NCI-H1694 treated with DMSO at 0.1 percent for 48 hours (cell line): ENCODE data around the gene SLC35A1.

Experiments
- DNase-seq: peaks from one replicate; lab custom pipeline; 2025; lab: John Stamatoyannopoulos, UW

SLC35A1 gene

DNA sequence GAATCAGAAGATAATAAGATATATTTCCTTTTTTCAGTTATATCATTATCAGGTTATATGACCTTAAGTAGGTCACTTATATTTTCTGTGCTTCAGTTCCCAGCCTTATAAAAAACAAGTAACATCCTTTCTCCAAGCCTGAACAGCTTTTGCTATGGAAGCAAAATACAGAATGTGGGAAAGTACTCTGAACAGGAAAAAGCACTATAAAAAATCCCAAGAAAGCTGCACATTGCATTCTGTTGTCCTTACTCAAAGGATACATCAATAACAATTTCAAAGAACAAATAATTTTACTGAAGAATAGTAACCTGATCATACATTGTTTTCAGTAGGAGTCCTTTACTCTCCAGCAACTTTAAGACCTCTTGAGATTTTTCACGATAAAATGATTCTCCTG lies 56.4 kb downstream of the SLC35A1 start:
- no peak for DNase-seq

DNA sequence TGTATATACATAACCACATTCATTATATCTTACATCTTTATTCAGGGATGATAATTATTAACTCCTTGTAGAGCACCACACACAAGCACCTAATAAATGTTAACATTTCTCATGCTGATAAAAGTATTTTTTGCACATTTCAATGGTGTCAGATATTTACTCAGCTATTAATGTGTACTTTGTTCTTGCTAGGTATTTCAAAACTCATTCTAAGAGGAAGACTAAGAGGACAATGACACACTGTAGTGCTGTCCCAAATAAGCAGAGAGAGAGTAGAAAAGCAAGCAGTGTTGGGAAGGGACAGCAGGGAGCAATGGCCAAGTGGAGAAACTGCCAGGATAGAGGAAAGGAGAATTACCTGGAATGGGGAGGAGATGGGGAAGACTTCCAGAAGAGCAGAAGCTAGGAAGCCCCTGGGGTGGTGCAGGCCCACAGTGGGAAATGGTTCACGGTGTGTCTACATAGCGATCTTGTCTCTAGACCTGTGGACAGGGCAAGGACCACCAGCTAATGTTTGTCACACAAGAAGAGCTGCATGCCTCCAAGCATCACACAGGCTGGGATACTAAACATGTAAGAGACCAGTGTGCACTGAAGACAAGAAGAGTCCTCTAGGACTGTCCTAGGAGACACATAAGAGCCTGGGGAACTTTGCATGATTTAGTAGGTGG lies 61.7 kb downstream of the SLC35A1 start:
- no peak for DNase-seq

DNA sequence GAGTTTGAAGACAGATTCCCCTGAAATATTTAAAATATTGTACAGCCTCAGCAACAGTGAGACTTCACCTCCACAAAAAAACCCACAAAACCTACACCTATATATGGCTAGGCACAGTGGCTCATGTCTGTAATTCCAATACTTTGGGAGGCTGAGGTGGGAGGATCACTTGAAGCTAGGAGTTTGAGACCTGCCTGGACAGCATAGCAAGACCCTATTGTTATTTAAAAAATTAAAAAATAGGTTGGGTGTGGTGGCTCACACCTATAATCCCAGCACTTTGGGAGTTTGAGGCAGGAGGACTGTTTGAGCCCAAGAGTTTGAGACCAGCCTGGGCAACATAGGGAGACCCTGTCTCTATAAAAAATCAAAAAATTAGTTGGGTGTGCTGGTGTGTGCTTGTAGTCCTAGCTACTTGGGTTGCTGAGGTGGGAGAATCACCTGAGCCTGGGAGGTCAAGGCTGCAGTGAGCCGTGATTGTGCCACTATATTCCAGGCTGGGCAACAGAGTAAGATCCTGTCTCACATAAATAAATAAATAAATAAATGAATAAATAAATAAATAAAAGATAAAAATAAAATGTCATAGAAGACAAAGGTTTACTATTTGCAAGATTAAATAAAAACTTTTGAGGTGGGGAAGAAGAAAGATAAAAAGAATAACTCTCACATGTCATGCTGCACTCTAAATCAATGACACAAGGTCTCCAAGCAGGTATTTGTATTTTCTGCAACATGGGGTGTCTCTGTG lies 65.9 kb downstream of the SLC35A1 start:
- DNase-seq, result no peak

DNA sequence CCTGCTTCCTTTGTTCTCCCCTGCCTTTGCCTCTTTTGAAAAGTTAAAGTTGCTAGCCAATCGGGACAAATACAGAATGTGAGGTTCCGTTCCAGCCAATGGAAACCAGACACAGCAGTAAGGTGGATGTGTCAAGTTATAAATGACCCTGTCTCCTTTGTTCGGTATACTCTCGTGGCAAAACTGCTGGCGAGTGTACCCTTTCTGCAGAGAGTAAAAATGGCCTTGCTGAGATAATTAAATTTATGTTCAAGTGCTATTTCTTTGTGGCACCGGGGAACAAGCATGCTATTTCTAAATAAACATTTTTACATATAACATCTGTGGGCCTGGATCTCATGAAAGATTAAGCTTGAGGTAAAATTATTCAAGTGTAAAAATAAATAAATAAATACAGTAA lies 66.8 kb downstream of the SLC35A1 start:
- DNase-seq, result no peak

DNA sequence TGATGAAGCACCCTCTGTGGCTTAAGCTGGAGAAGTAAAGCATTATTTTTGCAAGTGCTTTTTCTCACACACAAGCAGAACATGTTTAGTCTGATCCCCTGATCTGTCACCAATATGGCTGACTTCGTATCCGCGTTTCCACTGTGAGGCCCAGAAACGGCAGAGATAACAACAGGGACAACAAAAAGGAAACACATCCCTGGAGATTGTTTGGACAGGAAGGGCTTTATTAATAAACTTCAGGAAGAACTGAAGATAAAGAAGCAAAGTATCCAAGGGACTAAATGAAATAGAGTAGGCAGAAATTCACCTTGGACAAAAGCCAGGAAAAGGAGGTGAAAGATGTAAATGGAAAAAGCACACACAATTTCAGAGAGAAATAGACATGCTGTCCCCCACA lies 67.8 kb downstream of the SLC35A1 start:
- no peak for DNase-seq

DNA sequence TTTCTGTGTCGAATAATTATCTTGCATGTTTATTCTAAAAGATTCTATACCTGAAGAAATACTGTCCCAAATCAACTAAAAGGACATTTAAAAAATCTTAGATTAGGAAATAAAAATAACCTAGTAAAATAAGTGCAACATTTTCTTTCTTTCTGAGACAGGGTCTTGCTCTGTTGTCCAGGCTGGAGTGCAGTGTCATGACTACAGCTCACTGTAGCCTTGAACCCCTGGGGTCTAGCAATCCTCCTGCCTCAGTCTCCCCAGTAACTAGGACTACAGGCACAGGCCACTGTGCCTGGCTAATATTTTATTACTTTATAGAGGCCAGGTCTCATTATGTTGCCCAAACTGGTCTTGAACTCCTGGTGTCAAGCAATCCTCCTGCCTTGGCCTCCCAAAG lies 68.3 kb downstream of the SLC35A1 start:
- DNase-seq, result no peak

DNA sequence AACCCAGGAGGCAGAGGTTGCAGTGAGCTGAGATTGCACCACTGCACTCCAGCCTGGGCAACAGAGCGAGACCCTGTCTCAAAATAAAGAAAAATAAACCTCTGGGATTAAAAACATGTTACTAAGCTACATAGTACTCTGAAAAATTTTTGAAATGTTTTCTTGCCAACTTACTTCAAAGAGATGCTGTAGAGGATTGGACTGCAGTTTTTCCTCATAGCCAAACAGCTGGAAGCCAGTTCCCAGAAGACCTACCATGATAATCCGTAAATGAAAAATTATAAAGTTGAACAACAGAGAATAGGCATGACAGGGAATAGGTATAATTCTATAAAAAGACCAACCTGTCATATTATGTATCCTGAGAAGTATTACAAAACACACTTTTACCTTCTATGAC lies 69.0 kb downstream of the SLC35A1 start:
- no peak for DNase-seq

DNA sequence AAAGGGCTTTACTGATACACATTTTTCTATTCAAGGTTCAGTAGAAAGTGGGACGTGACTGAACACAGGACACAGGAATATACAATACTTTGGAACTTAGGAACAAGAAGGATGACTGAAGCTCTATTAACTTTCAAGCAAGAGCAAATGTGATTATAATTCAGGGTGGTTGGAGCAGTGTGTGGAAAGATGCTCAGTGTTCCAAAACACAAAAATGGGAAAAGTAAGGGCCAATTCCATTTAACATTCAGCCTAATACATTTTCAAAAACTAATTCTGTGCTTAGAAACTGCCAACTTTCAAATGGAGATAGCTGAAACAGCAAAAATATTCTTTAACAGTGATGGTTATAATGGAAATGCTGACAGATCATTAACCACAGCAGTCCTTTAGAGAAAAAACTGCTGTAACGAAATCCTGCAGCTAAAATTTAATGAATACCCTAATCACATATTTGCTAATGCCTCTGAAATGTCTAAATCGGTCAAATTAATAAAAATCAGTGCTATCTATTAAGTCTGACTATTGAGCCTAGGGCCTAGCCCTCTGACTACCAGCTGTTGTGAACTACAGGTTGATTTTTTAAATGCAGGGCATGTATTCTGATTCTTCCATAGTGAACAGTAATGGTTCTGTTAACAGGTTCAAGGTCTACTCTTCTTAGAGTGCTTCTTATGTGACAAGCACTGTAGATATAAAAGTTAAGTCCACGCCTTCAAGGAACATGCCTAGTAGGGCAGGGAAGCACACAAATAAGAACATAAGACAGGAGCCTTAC lies 71.1 kb downstream of the SLC35A1 start:
- DNase-seq, result no peak

DNA sequence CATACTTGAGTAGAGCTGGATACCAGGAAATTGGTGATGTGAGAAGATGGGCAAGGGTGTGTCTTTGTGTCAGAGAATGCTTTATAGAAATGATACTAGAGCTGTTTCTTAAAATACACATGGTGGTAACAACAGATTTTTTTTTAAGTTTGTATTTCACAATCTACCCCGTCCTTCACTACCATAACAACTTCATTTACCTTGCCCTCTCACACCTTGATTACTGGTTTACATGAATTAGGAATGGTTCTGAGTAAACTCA lies 71.6 kb downstream of the SLC35A1 start:
- DNase-seq, result no peak

DNA sequence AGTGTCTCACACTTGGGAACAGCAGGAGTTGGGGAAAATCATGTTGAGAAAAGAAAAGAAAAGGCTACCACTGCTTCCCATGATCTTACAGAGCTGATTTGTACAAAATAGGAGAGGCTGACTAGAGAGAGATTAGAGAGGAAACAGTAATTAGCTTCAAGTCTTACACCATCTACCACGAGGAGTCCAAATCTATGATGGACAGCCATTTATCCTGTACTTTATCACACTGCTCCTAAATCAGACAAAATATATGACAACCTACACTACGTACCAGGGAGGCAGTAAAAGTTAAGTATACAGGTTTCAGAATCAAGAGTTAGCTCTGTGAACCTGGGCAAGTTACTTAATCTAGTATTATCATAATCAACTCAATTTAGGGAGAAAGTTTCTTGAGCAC lies 79.0 kb downstream of the SLC35A1 start:
- DNase-seq, result no peak

DNA sequence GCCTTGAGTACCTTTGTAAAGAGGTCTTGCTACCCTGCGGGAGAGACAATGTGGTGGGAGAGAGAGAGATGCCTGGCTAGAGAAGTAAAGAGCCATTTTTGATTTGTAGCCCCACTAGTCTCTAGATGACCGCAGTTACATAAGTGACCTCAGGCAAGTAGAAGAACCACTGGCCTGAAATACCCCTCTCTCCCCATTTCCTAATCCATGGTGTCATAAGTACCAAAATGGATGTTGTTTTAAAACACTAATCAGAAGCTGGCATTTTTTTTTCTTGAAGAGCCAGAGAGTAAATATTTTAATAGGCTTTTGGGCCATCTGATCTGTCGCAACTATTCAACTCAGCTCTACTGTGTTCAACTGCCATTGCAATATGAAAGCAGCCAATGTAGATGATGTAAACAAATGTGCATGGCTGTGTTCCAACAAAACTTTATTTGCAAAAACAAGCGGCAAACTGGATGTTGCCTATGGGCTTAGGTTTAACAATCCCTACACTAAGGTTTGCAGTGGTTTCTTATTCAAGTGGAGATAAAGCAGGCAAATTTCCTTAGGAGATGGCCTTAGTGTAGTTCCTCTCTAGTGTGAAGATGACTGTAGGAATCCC lies 80.5 kb downstream of the SLC35A1 start:
- no peak for DNase-seq

DNA sequence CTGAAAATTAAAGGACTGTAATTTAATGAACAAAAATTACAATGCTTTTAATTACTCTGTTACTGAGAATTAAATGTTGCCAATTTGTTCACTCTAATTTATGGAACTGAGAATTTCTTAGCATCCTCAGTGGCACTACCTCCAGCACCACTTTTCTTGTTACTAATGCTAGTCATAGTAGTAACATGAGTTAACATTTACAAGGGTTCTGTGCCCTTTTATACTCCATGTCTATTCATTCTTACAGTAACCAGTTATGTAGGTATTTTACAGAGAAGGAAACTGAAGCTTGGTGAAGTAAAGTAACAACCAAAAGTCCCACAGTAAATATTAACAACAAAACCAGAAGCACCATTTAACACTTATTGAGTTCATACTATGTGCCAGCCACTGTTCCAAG lies 82.7 kb downstream of the SLC35A1 start:
- no peak for DNase-seq

DNA sequence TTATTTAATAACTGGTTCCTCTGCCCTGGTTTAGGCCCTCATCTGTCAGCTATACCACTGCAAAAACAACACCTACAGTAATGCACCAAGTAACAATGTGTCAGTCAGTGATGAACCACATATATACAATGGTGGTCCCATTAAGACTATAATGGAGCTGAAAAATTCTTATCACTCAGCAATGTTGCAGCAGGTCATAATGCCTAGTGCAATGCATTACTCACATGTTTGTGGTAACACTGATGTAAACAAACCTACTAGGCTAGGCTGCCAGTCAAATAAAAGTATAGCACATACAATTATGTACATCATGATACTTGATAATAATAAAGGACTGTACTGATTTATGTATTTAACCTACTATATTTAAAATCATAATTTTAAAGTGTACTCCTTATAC lies 85.7 kb downstream of the SLC35A1 start:
- DNase-seq, result no peak

DNA sequence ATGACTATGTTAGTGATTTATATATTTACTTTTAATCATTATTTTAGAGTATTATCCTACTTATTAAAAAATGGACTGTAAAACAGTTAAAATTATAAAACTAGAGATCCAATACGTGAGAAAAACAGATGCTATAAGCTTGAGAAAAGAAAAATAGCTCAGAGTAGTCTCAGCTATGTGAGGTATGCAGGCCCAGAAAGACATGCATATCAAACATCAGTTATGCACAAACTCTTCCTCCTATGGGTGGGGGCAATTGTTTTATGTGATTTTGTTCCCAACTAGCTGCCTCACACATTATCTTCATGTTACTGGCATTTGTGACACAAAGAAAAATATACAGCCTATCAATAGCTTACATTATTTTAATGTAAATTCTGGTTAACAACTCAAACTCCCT lies 88.2 kb downstream of the SLC35A1 start:
- no peak for DNase-seq
